HPDE6-E6E7 (cell line): ENCODE results near the gene C12orf57.

Source experiments
- DNase-seq: peaks from one replicate; pipeline ENCODE4 v3.0.0; 2011; ENCODE audit warnings: missing footprints; ENCODE audit errors: extremely low spot score

Gene C12orf57

GRCh38 chr12:6937481-6938352, 6.1 kb upstream of the C12orf57 start:
- DNase-seq, result no peak

GRCh38 chr12:6938353-6939190, 5.2 kb upstream of the C12orf57 start:
- no peak for DNase-seq

GRCh38 chr12:6939191-6939540, 4.7 kb upstream of the C12orf57 start:
- no peak for DNase-seq

GRCh38 chr12:6941267-6941666, 2.6 kb upstream of the C12orf57 start:
- DNase-seq, result no peak

GRCh38 chr12:6941782-6942181, 2.0 kb upstream of the C12orf57 start:
- DNase-seq, result no peak

GRCh38 chr12:6942331-6942665, 1.5 kb upstream of the C12orf57 start:
- DNase-seq, result no peak

GRCh38 chr12:6943389-6943721, 467 bp upstream of the C12orf57 start:
- no peak for DNase-seq

GRCh38 chr12:6944381-6945186, 762 bp downstream of the C12orf57 start:
- DNase-seq, result no peak

- no peak for DNase-seq
These were observed 1.8 kb downstream of the C12orf57 start for GRCh38 chr12:6945613-6946012.

- peak; percentile 97 for DNase-seq
These were observed 2.5 kb downstream of the C12orf57 start for GRCh38 chr12:6946033-6946919.

- no peak for DNase-seq
These were observed 3.1 kb downstream of the C12orf57 start for GRCh38 chr12:6946920-6947374.

GRCh38 chr12:6947615-6948014, 3.8 kb downstream of the C12orf57 start:
- DNase-seq, result no peak

GRCh38 chr12:6948873-6949594, 5.2 kb downstream of the C12orf57 start:
- no peak for DNase-seq

GRCh38 chr12:6950401-6950801, 6.6 kb downstream of the C12orf57 start:
- no peak for DNase-seq

GRCh38 chr12:6950811-6951540, 7.2 kb downstream of the C12orf57 start, which contains the start of gene PTPN6:
Gene PTPN6 (plus strand): TSS chr12:6951356. CDS start chr12:6951513, 157 bp downstream.
- DNase-seq, result no peak

GRCh38 chr12:6951551-6952120, 7.8 kb downstream of the C12orf57 start:
- DNase-seq, result no peak

- DNase-seq, result no peak
These were observed 8.5 kb downstream of the C12orf57 start for GRCh38 chr12:6952121-6952862.

- no peak for DNase-seq
These were observed 9.1 kb downstream of the C12orf57 start for GRCh38 chr12:6952863-6953441.
